Muscle layer of colon (tissue), 2 donors: ENCODE results near the gene CNGA1.
A peak's percentile ranks its signal among the peaks of the same experiment; 100 is the strongest.

Experiments used
- H3K27ac ChIP-seq: one replicate; pipeline ENCODE4 v1.7.0; 2013; ENCODE audit warnings: low read depth, mild to moderate bottlenecking, low read length, moderate library complexity
- H3K27me3 ChIP-seq, 2 donors: one replicate each; pipeline ENCODE4 v1.7.0; 2013; ENCODE audit warnings: low read length in 2 of 2, mild to moderate bottlenecking in 2 of 2; ENCODE audit not compliant: insufficient read depth in 2 of 2, control insufficient read depth in 1 of 2
- H3K36me3 ChIP-seq: one replicate; pipeline ENCODE4 v1.7.0; 2013; ENCODE audit warnings: mild to moderate bottlenecking, low read length; ENCODE audit not compliant: insufficient read depth
- H3K4me1 ChIP-seq: one replicate; pipeline ENCODE4 v1.7.0; 2013; ENCODE audit warnings: mild to moderate bottlenecking, low read length; ENCODE audit not compliant: insufficient read depth
- H3K4me3 ChIP-seq, 2 donors: one replicate each; pipeline ENCODE4 v1.7.0; 2013; ENCODE audit warnings: low read length in 2 of 2, low read depth in 1 of 2, mild to moderate bottlenecking in 1 of 2, moderate library complexity in 1 of 2
- H3K9ac ChIP-seq: one replicate; pipeline ENCODE4 v1.7.0; 2013; ENCODE audit warnings: low read length
- H3K9me3 ChIP-seq: one replicate; pipeline ENCODE4 v1.7.0; 2013; ENCODE audit warnings: mild to moderate bottlenecking, low read length
- donor health status: abdominal sarcoma.
- donor health status: Adenocarcinoma of cecum.

Gene CNGA1

DNA sequence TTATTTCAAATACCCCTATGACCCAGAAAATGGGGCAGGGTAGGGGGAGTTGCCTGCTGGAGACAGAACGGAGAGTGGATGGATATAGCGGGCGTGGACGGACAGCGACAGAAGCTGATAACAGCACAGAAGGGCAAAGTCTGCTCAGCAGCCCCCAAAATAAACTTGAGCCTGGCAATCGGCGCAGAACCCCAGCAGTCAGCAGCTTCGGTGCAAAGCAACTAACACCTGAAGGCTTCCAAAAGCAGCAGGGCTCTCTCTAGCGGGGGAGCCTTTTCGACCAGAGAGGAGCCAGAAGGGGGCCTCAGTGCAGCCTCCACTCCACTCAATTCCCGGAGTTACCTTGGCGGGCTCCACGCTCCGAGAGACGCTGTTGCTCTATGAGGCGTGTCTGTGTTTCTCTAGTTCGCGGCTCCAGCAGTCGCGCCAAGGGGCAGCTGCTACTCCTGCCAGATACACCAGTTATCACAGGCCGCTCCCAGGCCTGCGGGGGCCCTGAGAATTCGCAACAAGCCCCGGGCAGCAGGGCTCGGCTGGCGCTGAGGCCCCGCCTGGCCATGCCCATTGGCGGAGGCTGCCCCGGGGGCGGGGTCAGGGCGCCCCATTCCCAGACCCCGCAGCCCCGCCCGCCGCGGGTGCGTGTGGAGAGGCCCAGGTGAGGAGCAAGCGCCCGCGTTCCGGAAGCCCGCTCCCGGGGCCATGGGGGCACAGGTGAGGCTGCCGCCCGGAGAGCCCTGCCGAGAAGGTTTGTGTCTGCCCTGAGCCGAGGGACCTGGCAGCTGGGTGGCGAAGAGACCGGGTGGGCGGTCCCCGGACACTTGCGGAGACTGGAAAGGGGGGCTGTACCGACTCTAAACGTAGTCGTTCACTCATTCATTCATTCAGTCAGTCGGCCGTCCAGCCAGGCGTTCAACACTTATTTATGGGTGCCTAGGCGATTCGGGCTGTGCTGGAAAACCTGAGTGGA lies at the start of gene CNGA1, which contains the start of gene NIPAL1:
CNGA1 (minus strand) TSS at position 541 of the 967 bp plus-strand sequence. CDS start 63,992 bp downstream, outside the sequence.
NIPAL1 (plus strand) TSS at position 632 of the 967 bp plus-strand sequence; CDS start at position 700, 68 bp downstream.
- H3K9me3 ChIP-seq: no peaks in the 10 kb centered on the region
- peak within 1 kb of the TSS; percentile 69 to 72 for H3K4me3 ChIP-seq
- H3K9ac ChIP-seq: no peak within 1 kb of the TSS
- H3K27ac ChIP-seq: no peak within 1 kb of the TSS
- H3K27me3 ChIP-seq: peaks cover 0 to 10% of the 10 kb centered on the region in 2 donors
- peaks cover 4% of the 10 kb centered on the region for H3K4me1 ChIP-seq
- no peaks in the 10 kb centered on the region for H3K36me3 ChIP-seq

GRCh38 chr4:48065587-48066052 lies 49.1 kb upstream of the CNGA1 start:
- Histone ChIP-seq H3K4me3 (no peak overlapping the region), H3K27ac (no peak overlapping the region), H3K36me3 (no peaks in the 10 kb centered on the region), H3K27me3 (no peaks in the 10 kb centered on the region), H3K4me1 (no peaks in the 10 kb centered on the region), H3K9me3 (no peaks in the 10 kb centered on the region), H3K9ac (no peak overlapping the region)

DNA sequence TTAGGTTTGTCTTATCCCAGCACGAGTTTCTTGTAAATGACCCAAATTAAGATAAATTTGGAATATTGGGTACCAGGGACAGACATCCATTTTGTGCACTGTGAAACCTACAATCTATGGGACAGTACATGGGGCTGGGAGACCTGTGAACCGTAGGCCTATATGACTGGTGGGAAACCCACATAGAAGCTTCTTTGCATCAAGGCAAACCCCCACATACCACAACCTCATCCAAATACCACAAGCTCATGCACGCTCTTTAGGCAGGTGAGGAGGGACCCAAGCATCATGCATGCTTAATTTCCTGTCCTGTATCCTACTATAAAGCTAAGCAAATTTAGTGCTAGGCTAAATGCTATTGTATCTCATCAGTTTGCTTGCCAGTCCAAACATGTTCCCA lies 47.9 kb upstream of the CNGA1 start:
- no peak overlapping the region for H3K4me3 ChIP-seq
- H3K36me3 ChIP-seq: no peaks in the 10 kb centered on the region
- no peak overlapping the region for H3K9ac ChIP-seq
- H3K9me3 ChIP-seq: no peaks in the 10 kb centered on the region
- no peak overlapping the region for H3K27ac ChIP-seq
- no peaks in the 10 kb centered on the region for H3K4me1 ChIP-seq
- no peaks in the 10 kb centered on the region for H3K27me3 ChIP-seq

GRCh38 chr4:48058617-48059530 lies 42.4 kb upstream of the CNGA1 start:
- H3K4me1 ChIP-seq: no peaks in the 10 kb centered on the region
- no peaks in the 10 kb centered on the region for H3K9me3 ChIP-seq
- H3K27ac ChIP-seq: no peak overlapping the region
- H3K4me3 ChIP-seq: no peak overlapping the region
- H3K27me3 ChIP-seq: no peaks in the 10 kb centered on the region
- H3K9ac ChIP-seq: no peak overlapping the region
- H3K36me3 ChIP-seq: no peaks in the 10 kb centered on the region

DNA sequence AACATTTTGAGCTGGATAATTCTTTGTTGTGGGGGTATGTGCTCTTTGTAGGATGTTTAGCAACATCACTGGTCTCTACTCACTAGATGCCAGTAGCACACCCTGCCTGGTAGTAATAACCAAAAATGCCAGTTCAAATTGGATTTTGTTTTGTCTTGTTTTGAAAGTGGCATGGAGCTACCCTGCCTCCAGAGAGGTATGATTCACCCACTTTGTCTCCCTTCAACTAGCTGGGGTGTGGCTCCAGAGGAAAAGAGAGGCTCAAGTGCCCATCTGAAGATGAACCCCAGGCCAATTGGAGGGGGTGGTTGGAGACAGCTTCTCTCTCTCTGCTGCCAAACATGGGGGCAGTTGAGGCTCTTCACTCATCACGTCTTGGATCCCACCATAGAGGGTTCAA lies 34.6 kb upstream of the CNGA1 start:
- Histone ChIP-seq H3K4me1 (no peaks in the 10 kb centered on the region), H3K9me3 (no peaks in the 10 kb centered on the region), H3K27me3 (no peaks in the 10 kb centered on the region), H3K9ac (no peak overlapping the region), H3K4me3 (no peak overlapping the region), H3K27ac (no peak overlapping the region), H3K36me3 (no peaks in the 10 kb centered on the region)

DNA sequence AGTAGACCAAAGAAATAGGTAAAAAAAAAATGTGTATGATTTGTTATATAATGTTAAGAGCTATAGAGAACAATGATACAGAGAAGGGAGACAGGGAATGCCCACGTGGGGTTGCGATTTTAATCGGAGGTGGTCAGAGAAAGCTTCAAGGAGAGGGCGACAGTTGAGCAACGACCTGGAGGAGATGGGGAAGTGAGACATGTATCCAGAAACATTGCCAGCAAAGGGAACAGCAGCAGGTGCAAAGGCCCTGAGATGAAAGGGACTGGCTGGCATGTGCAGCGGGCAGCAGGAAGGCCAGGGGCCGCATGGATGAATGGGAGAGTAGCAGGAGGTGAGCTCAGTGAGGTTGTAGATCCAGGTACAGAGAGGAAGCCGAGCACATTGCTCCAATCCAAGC lies 33.0 kb upstream of the CNGA1 start:
- Histone ChIP-seq H3K36me3 (no peaks in the 10 kb centered on the region), H3K4me3 (no peak overlapping the region), H3K27ac (no peak overlapping the region), H3K9me3 (no peaks in the 10 kb centered on the region), H3K9ac (no peak overlapping the region), H3K4me1 (no peaks in the 10 kb centered on the region), H3K27me3 (no peaks in the 10 kb centered on the region)

DNA sequence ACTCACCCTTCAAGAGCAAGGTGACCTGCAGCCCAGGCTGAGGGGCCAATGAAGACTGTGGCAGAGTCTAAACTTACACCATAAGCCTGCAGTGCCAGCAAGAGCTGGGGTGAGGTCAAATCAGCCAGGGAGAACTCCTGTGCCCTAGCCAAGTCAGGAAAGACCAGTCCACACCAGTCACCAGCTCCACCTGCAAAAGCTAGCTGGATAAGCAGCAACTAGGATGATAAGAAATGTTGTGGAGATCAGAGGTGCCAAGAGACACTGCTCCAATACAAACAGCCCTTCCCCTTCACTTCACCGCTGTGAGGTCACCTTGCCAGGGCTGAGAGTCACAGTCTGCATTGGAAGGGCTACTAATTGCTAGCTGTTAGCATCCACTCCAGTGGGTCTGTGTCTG lies 31.4 kb upstream of the CNGA1 start:
- H3K9ac ChIP-seq: no peak overlapping the region
- no peak overlapping the region for H3K27ac ChIP-seq
- no peak overlapping the region for H3K4me3 ChIP-seq
- no peaks in the 10 kb centered on the region for H3K9me3 ChIP-seq
- H3K4me1 ChIP-seq: no peaks in the 10 kb centered on the region
- H3K36me3 ChIP-seq: no peaks in the 10 kb centered on the region
- H3K27me3 ChIP-seq: no peaks in the 10 kb centered on the region

DNA sequence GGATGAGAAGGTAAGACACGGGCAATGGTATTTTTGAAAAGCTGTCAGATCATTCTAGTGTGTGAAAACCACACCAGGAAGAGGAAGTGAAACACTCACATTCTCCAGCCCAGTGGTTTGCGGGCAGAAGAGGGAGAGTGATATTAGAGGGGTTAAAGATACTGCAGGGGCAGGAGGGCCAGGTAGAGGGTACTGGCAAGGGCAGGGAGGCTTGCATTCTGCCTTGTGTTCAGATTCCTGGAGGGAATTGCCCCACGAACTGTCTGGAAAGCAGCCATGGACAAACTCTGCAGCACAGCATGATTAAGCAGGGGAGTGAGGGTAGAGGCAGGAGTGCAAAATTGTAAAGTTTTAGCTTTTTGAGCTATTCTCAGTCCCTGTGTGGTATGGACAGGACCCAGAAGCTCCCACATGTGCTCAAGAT lies 31.0 kb upstream of the CNGA1 start:
- Histone ChIP-seq H3K27me3 (no peaks in the 10 kb centered on the region), H3K27ac (no peak overlapping the region), H3K4me1 (no peaks in the 10 kb centered on the region), H3K9ac (no peak overlapping the region), H3K36me3 (no peaks in the 10 kb centered on the region), H3K9me3 (no peaks in the 10 kb centered on the region), H3K4me3 (no peak overlapping the region)

DNA sequence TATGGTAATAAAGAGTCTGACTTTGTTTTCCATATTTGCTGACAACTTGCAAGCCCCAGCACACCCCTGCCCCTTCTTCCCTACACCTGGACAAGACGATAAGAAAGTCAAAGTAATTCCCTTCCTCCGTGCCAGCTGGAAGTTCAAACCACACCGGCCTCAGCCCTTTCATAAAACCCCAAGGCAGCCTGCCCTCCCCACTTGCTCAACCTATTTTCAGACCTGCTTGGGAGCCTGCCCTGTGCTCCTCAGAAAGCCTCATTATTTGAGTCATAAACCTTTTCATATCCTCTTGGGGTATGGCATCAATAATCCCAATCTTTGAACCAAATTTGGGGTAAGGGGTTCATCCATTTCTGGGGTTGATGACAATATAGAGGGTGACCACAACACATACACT lies 29.6 kb upstream of the CNGA1 start:
- Histone ChIP-seq H3K27me3 (no peaks in the 10 kb centered on the region), H3K9ac (no peak overlapping the region), H3K9me3 (no peaks in the 10 kb centered on the region), H3K36me3 (no peaks in the 10 kb centered on the region), H3K27ac (no peak overlapping the region), H3K4me3 (no peak overlapping the region), H3K4me1 (no peaks in the 10 kb centered on the region)

DNA sequence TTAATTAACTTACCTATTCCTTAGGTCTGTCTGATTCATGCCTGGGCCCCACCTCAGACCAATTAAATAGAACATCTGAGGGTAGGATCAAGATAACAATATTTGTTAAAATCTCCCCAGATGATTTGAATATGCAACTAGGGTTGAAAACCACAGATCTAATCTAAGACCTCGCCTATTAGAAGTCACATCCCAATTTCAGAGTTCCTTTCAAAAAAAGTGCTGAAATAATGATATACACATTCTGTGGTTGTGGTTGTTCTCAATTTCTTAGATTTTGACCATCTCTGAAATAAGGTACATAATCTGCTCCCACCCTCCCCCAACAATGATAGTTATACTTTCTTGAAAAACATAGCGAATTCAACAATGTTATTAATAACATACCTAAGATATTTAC lies 27.8 kb upstream of the CNGA1 start:
- Histone ChIP-seq H3K4me1 (no peaks in the 10 kb centered on the region), H3K27ac (no peak overlapping the region), H3K4me3 (no peak overlapping the region), H3K9me3 (no peaks in the 10 kb centered on the region), H3K9ac (no peak overlapping the region), H3K36me3 (no peaks in the 10 kb centered on the region), H3K27me3 (no peaks in the 10 kb centered on the region)

GRCh38 chr4:48043504-48043903 lies 27.0 kb upstream of the CNGA1 start:
- Histone ChIP-seq H3K36me3 (no peaks in the 10 kb centered on the region), H3K4me1 (no peaks in the 10 kb centered on the region), H3K27ac (no peak overlapping the region), H3K9ac (no peak overlapping the region), H3K9me3 (no peaks in the 10 kb centered on the region), H3K4me3 (no peak overlapping the region), H3K27me3 (no peaks in the 10 kb centered on the region)
